ENCODE measurements around the gene TBC1D12.

TBC1D12 gene

DNA sequence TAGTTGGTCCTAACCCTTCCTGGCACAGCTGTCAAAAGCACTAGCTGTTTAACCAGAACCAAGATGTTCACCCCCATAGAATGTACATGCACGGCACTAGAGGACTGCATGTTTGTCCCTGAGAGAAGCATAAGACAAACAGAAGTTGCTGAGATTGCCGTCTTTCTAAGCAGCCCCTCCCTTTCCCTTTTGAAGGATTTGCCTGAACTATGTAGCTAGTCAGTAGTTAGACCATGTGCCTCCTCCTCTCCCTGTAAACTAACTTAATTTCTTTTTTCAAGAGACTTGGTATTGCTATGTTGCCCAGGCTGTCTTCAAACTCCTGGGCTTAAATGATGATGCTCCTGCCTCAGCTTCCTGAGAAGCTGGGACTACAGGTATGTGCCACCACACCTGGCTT lies 40.7 kb downstream of the TBC1D12 start:
- H3K4me2 ChIP-seq (ENCODE audit: low read length): no peak overlapping the region
- no peak for TF ChIP-seq EZH2phosphoT487 (IDR thresholded peaks at IDR 0.05; ENCODE audit: borderline replicate concordance, low read length)
- TF ChIP-seq, protein P1, sequence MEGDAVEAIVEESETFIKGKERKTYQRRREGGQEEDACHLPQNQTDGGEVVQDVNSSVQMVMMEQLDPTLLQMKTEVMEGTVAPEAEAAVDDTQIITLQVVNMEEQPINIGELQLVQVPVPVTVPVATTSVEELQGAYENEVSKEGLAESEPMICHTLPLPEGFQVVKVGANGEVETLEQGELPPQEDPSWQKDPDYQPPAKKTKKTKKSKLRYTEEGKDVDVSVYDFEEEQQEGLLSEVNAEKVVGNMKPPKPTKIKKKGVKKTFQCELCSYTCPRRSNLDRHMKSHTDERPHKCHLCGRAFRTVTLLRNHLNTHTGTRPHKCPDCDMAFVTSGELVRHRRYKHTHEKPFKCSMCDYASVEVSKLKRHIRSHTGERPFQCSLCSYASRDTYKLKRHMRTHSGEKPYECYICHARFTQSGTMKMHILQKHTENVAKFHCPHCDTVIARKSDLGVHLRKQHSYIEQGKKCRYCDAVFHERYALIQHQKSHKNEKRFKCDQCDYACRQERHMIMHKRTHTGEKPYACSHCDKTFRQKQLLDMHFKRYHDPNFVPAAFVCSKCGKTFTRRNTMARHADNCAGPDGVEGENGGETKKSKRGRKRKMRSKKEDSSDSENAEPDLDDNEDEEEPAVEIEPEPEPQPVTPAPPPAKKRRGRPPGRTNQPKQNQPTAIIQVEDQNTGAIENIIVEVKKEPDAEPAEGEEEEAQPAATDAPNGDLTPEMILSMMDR (IDR thresholded peaks at IDR 0.05; ENCODE audit: low read depth, low read length, poor library complexity, severe bottlenecking): no peak
- H3K79me2 ChIP-seq (ENCODE audit: control insufficient read depth, low read length): 0 out of 2 replicates have a peak, but pooled peaks cover 4% of the 10 kb centered on the region

DNA sequence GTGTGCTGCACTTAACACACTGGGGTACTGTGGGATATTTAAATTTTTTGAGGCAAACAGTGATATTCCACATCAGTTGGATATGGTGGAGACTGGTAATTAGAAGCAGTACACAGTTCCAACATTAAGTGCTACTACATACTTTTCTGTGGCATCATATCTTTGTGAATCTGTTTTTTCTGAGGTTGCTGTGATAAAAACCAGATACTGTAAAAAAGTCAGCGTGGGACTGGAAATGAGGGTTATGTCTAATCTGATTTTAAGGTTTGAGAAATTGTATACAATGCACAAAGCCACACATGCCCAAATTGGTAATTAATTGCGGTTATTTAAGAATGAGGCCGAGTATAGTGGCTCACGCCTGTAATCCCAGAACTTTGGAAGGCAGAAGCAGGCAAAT lies 41.2 kb downstream of the TBC1D12 start:
- Histone ChIP-seq H4K20me1 (ENCODE audit: control insufficient read depth, insufficient read depth, low read depth, low read length) (no peaks in the 10 kb centered on the region), H3K27me3 (ENCODE audit: control insufficient read depth, low read length) (no peaks in the 10 kb centered on the region), H3K27ac (ENCODE audit: low read depth, low read length) (no peak overlapping the region), H3K4me2 (ENCODE audit: low read length) (no peak overlapping the region), H3K4me1 (ENCODE audit: control insufficient read depth, low read length) (no peaks in the 10 kb centered on the region), H3K79me2 (ENCODE audit: control insufficient read depth, low read length) (0 out of 2 replicates have a peak, but pooled peaks cover under 1% of the 10 kb centered on the region), H3K36me3 (ENCODE audit: control insufficient read depth, low read length) (no peaks in the 10 kb centered on the region), H3F3A (ENCODE audit: control insufficient read depth, insufficient read depth) (no peaks in the 10 kb centered on the region; the same call in 1 of the 2 replicates), H3K9me2 (replicated peaks; ENCODE audit: control insufficient read depth, low read length) (no peaks in the 10 kb centered on the region), H3K4me3 (ENCODE audit: low read length) (no peak overlapping the region), H3K9me3 (ENCODE audit: control insufficient read depth, insufficient read depth, low read length) (no peaks in the 10 kb centered on the region)
- TF ChIP-seq, protein P1 (IDR thresholded peaks at IDR 0.05; ENCODE audit: low read depth, low read length, poor library complexity, severe bottlenecking): no peak
- no peak for TF ChIP-seq EZH2phosphoT487 (IDR thresholded peaks at IDR 0.05; ENCODE audit: borderline replicate concordance, low read length)

More for the DNA sequence above, 40.7 kb downstream of the TBC1D12 start:
- no peaks in the 10 kb centered on the region for H3K4me1 ChIP-seq (ENCODE audit: control insufficient read depth, low read length)
- H3K27ac ChIP-seq (ENCODE audit: low read depth, low read length): no peak overlapping the region
- no peaks in the 10 kb centered on the region for H3K9me2 ChIP-seq (replicated peaks; ENCODE audit: control insufficient read depth, low read length)
- H3K27me3 ChIP-seq (ENCODE audit: control insufficient read depth, low read length): no peaks in the 10 kb centered on the region
- no peaks in the 10 kb centered on the region for H3K36me3 ChIP-seq (ENCODE audit: control insufficient read depth, low read length)
- H4K20me1 ChIP-seq (ENCODE audit: control insufficient read depth, insufficient read depth, low read depth, low read length): no peaks in the 10 kb centered on the region
- H3K4me3 ChIP-seq (ENCODE audit: low read length): no peak overlapping the region
- no peaks in the 10 kb centered on the region; the same call in 1 of the 2 replicates for H3F3A ChIP-seq (ENCODE audit: control insufficient read depth, insufficient read depth)
- H3K9me3 ChIP-seq (ENCODE audit: control insufficient read depth, insufficient read depth, low read length): no peaks in the 10 kb centered on the region

DNA sequence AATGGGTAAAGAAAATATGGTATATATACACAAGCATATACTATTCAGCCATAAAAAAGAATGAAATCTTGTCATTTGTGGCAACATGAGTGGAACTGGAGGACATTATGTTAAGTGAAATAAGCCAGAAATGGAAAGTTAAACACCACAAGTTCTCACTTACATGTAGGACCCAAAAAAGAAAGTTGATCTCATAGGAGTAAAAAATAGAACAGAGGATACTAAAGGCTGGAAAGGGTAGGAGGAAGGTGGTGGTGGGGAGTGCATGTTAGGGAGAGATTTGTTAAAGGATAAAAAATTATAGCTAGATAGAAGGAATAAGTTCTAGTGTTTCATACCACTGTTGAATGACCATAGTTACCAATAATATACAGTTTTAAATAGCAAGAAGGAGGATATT lies 48.4 kb downstream of the TBC1D12 start:
- Histone ChIP-seq H3K9me3 (ENCODE audit: control insufficient read depth, insufficient read depth, low read length) (peaks cover 9% of the 10 kb centered on the region; the same call in 1 of the 2 replicates), H3K79me2 (ENCODE audit: control insufficient read depth, low read length) (no peaks in the 10 kb centered on the region), H3F3A (ENCODE audit: control insufficient read depth, insufficient read depth) (no peaks in the 10 kb centered on the region), H3K27me3 (ENCODE audit: control insufficient read depth, low read length) (no peaks in the 10 kb centered on the region), H3K36me3 (ENCODE audit: control insufficient read depth, low read length) (no peaks in the 10 kb centered on the region), H3K4me2 (ENCODE audit: low read length) (no peak overlapping the region), H3K4me1 (ENCODE audit: control insufficient read depth, low read length) (no peaks in the 10 kb centered on the region), H3K4me3 (ENCODE audit: low read length) (no peak overlapping the region), H3K9me2 (replicated peaks; ENCODE audit: control insufficient read depth, low read length) (no peaks in the 10 kb centered on the region), H4K20me1 (ENCODE audit: control insufficient read depth, insufficient read depth, low read depth, low read length) (no peaks in the 10 kb centered on the region), H3K27ac (ENCODE audit: low read depth, low read length) (no peak overlapping the region)
- TF ChIP-seq, protein P1 (IDR thresholded peaks at IDR 0.05; ENCODE audit: low read depth, low read length, poor library complexity, severe bottlenecking): no peak
- no peak for TF ChIP-seq EZH2phosphoT487 (IDR thresholded peaks at IDR 0.05; ENCODE audit: borderline replicate concordance, low read length)
